Measurements from ENCODE around the gene FBXO5.

Gene FBXO5

DNA sequence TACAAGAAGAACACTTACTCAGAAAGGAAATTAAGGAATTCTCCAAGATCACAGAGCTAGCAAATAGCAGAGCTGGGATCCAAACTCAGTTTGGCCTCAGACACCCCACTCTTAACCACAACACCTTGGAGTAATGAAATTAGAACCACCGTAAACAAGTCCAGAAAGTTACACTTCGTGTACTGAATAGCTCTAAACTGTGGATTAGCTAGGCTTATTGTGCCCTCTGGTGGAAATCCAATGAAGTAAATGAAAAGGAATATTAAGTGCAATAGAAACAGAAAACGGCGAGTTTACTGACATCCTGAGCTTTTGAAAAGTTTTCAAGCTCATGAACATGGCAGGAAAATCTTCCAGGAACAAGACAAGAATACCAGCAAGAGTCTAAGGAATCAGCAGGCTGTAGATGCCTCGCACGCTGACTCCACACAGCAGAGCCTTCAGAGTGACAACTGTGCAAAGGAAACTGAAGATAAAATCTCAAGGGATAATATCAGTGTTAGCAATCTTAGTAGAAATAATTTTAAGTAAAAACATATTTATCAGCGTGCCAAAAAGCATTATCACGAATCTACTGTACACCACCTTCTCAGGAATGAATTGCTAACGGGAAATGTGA lies 34.6 kb downstream of the FBXO5 start:
- no peak for DNase-seq

GRCh38 chr6:152946995-152947394 lies 35.8 kb downstream of the FBXO5 start:
- no peak for DNase-seq

DNA sequence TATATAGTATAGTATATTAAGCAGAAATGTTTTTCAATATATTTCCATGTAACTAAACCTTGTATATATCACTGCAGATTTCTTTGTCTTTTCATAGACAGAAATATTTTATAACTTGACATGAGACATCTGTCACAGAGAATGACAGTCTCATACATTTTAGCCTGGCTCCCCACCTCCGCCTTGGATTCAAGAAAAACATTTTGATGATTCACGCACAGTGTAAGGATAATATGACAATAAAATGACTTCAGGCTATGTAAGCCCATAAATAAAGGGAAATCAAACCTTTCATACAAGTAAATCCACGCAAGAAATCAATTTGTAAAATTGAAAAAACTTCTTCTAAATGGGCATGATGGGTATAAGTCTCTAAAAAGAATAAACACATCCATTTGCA lies 36.4 kb downstream of the FBXO5 start:
- no peak for DNase-seq

- DNase-seq, result no peak
Observed at GRCh38 chr6:152943260-152943897, 39.5 kb downstream of the FBXO5 start.

GRCh38 chr6:152942319-152942869 lies 40.4 kb downstream of the FBXO5 start:
- no peak for DNase-seq

DNA sequence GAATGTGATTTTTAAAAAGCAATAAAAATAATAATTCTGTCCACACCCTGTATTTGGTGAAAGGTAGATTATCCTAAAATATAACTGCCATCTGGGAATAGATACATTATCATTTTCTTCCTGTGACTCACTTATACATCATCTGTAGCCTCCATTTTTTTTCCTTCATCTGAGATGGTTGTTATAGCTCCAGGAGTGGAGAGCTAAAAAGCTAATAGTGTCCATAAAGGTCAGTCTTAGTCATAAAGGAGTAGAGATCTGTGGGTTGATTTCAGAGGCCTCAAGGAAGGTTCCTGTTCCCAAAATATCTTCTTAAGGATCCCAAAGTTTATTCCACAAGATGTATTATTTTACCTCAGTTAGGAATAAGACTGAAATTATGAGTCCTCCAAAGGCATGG lies 41.1 kb downstream of the FBXO5 start:
- no peak for DNase-seq

- DNase-seq, result no peak
Observed at GRCh38 chr6:152932865-152933264, 50.0 kb downstream of the FBXO5 start.

DNA sequence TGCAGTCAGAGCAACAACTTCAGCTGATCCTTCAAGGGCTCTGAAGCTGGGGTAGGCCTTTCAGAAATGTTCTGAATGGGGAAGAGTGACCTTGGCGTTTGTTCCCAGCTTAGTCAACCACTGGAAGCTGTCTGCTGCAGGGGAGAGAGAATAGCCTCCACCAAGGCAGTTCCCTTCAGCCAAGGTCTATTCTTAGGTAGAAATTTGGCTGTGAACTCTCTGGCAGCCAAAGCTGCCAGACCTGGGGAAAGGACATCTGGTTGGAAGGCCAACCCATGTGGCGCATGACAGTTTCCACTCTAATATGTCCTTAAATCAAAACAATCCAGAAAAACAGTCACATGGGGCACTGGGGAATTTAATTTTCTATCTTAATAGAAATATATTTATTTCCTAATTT lies 60.1 kb downstream of the FBXO5 start:
- no peak for DNase-seq
